AG08395 (cell line): Measurements from ENCODE around the gene SCMH1.
"Not testable (repeated sequence)": the region's sequence is repeated elsewhere in the genome, so short reads cannot be mapped to it uniquely, and the experiment has no call there.

Source experiments
- DNase-seq: peaks from one replicate; pipeline ENCODE4 v3.0.0; 2012; ENCODE audit warnings: mixed read lengths, low spot score

Gene SCMH1

DNA sequence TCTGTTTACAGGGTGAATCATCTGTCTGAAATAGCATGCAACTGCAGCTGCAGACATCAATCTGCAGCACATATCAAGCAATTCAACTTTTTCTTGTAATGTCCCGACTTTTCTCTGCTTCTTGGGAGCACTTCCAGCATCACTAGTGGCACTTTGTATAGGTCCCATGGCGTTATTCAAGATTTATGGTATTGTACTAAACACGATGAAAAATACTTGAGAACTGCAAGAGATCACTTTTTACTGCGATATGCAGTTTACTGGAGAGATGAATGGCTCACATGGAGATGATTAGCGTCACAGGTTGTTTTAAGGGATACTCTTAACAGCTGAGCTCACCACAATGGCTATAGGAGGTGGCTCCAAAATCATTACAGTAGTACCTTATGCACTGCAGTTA is 7.2 kb upstream of the SCMH1 start:
- DNase-seq = no peak

DNA sequence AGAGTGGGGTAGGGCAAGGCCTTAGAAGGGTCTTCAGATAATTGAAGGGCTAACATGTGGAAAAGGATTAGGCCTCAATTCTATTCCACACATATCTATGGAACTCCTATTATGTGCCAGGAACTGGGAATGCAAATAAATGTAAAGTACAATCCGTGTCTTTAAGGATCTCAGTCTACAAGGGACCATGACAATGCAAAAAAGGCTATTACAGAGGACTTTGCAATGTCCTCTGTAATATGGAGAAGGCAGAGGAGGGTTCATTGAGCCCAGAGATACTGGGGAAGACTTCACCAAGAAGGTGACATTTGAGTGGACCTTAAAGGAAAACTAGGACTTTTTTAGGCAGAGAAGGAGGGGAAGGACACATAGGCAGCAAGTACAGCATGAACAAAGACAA is 4.5 kb upstream of the SCMH1 start:
- DNase-seq = no peak

DNA sequence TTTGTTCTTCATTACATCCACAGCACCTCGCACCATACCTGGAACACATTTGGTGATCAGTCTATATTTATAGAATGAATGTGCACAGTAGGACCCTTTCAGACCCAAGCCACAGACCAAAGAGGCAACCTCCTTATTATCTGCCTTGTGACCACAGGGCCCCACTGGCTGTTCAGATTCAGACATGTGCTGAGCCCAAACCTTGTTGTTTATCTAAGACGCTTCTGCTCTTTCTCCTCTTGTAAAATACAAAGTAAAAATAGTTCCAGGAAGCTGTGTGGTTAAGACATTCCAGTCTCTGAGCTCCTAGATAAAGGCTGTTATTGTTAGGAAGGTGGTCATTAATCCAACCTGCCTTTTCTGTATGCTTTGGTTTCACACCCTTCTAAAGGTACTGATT is 3.6 kb upstream of the SCMH1 start:
- no peak for DNase-seq

DNA sequence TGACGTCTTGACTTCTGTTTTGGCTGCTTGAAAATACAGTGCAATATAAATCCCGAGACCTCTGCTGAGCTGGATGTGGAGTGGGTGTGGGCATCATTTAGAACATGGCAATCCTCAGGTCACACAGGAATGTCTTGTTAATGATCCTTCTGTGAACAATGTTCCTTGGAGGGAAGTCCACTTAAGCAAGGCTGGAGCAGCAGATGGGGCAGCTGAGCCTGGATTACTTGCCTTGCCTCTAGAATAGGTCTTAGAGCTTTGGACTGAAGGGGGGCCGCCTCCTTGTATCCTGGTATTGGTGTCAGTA is 926 bp upstream of the SCMH1 start:
- DNase-seq = no peak

DNA sequence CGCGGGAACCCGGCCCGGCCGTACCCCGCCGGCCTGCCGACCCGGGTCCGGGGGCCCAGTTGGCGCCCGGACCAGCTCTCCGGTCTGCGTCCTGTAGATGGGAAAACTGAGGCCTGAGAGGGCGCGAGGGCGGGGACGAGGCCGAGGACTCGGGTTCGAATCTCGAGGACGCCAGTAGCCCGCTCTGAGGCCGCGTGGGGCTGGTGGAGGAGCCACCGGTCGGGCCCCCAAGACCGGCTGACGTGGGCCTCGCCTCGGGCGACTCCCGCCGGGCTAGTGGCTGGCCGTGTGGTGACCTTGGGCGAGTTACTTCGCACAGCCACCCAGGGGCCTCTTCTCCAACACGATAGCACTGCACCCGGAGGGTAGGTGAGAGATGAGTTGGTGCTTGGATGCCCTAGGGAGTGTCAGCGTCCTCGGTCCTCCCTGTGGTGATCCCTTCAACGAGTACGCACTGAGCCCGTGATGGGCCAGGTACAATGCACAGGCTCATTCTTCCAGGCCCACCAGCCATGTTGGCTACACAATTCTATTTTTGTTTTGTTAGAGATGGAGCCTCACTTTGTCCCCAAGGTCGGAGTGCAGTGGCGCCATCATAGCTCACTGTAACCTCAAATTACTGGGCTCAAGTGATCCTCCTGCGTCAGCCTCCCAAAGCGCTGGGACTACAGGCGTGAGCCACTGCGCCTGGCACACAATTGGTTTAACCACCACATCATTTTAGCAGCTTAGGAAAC is 404 bp upstream of the SCMH1 start:
- no peak for DNase-seq

DNA sequence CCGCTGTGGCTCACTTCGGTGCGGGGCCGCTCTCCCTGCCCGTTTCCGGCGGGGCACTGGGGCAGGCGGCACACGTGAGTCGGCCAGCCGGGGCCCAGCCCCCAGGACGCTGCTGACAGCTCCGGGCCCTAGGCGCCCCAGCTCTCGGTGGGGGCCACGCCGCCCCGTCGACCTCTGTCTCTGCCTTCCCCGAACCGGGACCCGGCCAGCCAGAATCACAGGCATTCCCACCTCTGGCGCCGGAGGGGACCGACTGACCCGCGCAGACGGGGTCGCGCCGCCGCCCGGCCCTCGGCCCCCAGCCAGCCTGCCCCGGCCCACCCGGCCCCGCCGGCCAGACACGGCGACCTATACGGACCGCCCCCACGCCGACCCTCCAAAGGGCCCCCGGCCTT is 755 bp downstream of the SCMH1 start:
- peak; percentile 64 for DNase-seq

DNA sequence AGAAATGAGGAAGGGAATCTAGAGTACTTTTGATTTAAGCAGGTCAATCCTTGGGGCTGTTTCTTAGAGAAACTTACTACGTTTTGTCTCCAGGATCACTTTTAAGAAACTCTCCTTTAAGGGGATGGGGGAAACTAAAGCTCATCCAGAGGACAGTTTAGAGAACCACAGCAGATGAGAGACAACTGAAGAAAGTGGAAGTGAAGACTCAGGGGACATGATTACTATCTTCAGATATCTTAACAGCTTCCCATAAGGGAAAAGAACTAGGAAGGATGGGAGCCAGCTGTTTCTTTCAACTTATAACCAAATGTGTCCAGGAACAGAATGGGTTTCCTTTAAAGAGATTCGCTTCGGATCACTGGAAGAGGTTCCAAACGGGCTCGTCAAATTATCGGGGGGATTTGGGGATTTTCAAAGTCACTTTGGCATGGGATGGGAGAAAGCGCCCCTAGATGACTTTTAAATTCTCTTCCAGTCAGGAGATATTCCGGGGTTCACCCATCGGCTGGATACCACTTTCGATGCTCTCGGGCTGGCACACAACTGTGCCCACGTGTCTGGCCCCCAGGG is 1.2 kb downstream of the SCMH1 start:
- DNase-seq = no peak

DNA sequence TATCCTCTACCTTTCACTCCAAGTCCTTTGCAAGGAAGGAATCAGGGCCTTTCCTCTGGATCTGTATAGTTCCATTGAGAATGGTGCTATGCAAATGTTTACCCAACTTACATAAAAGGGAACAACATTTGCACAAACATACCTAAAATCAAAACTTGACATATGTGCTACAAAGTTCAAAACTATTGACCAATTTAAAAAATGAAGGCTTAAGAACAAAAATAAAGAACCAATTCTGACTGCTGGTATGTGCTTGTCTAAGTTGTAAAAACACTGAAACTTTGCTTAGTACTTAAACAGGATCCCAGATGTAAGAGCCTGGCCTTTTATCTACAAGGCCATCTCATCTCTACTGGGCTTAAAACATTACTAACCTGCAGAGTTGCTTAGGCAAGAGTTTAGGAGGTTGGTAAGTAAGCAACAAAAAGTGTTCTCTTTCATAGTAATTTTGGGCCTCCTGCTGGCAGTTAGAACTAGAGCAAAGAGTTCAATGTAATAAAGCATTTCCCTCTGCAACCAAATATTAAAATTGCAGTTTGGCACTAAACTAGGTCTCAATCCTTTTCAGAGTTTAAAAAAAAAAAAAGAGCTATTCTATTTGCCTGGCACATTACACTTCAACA is 2.0 kb downstream of the SCMH1 start:
- peak; percentile 36 for DNase-seq

DNA sequence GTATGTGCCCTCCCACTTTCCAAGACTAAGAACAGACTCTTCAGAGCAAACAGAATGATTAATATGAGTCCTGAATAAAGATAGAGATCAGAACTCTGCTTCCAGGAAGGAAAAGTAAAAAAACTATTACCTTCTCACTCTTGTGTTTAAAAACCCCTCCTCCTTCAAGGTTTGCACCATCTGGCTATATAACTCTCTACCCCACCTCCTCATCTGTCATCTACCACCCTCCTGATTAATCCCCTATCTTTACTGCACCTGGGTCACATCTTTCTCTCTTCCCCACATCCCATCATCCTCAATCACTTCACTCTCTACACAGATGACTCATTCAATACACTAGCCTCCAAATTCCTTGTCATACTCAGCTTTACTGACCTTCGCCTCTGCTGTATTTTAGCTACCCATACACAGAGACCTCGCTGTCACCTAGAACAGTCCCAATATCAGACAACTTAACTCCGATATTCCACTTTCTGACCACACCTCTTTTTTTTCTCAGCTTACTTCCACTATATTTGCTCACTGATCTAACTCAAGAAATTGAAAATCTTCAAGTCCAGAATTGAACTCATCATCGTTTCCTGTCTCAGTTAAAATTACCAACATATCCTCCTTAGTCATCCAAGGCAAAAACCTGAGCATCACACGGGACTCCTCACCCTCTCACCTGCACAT is 3.7 kb downstream of the SCMH1 start:
- DNase-seq = no peak

DNA sequence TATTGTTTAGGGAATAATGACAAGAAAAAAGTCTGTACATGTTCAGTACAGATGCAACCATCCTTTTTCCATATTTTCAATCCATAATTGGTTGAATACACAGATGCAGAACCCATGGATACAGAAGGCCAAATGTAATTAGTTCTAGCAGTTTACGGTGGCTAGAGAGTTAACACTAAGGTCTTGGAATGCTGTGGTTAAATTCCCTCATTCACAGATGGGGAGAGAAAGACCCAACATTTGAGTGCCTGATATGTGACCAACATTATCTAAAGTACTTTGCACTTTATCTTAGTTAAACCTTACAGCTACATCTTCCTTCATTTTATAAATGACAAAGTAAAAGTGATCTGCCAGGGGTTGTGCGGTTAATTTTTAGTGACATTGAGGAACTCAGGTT is 5.3 kb downstream of the SCMH1 start:
- DNase-seq = no peak

DNA sequence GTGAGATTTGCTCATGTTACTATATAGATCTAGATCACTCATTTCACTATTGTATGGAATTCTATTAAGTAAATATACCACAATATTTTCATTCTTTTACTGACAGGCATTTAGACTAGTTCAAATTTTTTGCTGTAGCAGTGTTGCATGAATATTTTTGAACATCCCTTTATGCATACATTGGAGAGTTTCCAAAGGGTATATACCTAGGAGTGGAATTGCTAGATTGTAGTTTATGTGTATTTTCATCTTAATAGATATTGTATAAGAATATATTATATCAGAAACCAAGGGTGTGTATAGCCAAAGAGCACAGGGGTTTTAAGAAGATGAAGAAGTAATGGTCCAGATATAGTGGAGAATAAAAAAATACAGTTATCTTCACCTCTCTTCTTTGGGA is 6.2 kb downstream of the SCMH1 start:
- no peak for DNase-seq

DNA sequence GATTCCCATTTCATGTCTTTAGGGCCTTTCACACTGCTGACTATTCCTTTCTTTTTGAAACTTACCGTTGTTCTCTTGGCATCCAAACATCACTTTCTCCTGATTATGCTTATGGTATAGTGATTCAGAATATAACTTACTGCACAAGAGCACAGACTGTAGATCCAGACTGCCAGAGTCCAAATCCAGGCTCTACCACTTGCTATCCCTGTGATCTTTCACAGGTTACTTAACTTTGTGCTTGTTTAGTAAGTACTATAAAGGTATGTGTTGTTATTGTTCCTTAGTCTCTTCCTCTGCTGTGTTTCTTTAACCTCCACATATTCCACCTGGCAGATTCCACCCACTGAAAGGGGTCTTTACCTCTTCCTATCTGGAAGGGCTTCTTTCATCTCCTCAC is 8.4 kb downstream of the SCMH1 start:
- no peak for DNase-seq

DNA sequence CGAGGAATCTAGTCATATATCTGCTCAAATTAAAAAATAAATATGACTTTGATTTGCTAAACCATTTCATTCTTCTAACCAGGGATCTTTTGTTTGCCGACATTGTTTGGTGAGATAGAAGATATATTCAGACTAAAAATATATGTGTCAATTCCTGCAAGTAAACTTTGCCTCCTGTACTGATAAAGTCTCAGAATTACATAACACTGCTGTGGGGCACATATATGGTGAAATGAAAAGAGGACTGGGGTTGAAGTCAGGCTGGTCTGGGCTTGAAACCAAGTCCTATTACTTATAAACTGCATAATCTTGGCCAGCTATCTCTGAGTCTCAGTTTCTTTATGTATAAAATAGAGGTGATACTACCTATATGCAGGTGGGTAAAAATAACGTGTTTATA is 9.8 kb downstream of the SCMH1 start:
- DNase-seq = no peak

DNA sequence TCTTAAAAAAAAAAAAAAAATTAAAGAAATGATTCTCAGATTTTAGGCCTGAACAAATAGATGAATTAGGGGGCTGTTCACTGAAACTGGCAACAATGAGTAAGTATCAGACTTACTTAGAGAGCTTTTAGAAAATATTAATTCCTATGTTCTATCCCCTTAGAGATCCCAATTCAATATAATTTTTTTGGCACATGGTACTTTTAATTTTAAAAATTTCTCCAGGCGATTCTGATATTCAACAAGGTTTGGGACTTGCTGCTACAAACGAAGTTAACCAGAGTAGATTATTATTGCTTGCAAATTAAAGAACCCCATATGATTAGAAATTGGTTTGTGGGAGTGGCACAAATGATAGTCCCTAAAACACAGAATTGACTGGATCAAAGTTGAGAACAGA is 11.4 kb downstream of the SCMH1 start:
- DNase-seq = no peak

DNA sequence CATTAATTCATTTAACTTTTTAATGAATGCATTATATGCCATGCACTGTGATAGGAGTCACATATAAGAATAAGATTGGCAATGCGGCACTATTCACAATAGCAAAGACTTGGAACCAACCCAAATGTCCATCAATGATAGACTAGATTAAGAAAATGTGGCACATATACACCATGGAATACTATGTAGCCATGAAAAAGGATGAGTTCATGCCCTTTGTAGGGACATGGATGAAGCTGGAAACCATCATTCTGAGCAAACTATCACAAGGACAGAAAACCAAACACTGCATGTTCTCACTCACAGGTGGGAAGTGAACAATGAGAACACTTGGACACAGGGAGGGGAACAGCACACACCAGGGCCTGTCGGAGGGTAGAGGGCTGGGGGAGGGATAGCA is 12.9 kb downstream of the SCMH1 start:
- not testable (repeated sequence) for DNase-seq

DNA sequence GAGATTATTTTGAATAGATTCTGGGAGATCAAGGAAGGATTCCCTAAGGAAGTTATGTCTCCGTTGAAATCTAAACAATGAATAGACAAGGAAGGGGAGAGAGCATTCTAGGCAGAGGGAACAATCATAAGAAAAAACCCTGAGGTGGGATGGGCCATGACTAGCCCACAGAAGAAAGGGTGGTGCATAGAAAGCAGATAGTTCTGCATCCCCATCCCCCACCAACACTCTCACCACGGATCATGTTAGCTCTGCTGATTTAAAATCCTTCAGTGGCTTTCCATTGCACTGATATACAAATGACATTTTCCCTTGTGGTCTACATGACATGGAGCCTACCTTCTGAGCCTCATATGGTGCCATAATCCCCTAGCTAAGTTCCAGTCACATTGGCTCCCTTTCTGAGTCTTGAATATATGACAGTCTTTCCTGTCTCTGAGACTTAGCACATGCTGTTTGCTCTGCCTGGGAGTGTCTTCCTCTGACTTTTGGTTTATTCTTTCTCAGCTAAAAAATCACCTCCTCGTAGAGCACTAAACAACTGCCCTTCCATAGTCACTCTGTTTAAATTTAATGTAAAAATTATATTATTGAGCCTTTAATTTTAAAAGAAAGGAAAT is 15.2 kb downstream of the SCMH1 start:
- no peak for DNase-seq

DNA sequence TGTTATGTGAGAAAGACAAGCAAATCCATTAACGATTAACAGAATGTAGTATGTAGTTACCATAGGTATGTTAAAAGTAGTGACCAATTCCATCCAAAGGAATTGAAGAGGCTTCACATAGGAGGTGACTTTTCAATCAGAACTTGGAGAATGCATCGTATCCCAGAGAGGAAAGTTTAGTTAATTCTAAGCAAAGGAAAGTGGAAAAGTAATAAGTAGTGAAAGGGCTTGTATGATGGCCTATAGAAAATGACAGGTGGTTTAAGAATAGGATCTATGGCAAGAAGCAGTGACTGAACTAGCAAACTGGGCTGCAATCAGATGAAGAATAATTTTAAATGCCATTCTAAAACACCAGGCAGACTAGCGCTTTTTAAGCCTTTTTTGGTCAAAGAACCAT is 16.6 kb downstream of the SCMH1 start:
- no peak for DNase-seq

DNA sequence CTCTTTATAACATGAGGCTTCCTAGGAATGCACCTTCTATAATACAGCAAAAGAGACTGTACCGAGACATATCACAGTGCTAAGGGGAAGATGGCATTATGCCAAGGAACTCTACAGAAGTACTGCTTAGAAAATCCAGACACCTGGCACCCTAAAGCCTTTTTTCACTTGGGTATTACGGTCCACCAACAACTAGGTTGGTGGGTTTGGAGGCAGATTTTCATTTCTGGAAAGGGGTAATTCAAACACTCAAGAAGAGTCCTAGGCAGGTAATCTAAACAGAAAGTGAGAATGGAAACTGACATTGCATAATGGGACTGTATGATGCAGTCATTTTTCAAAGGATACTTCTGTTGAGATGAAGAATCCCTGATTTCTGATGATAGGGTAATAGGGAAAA is 19.6 kb downstream of the SCMH1 start:
- DNase-seq = no peak

DNA sequence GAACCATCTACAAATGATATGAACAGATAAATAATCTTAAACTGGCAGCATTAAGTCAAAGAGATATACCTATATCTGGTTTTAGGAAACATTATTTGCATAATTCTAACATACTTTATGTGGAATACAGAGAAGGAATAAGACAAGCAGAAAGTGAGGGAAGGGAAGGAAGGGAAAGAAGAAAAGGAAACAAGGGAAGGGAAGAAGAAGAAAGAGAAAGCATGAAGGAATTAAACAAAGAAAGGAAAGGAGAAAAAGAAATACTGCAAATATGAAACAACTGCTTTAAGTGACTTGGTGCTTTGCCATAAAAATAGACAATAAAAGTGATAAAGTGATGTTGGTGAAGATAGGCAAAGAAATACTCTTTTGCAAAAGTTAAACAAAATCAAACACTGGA is 20.1 kb downstream of the SCMH1 start:
- DNase-seq = no peak

DNA sequence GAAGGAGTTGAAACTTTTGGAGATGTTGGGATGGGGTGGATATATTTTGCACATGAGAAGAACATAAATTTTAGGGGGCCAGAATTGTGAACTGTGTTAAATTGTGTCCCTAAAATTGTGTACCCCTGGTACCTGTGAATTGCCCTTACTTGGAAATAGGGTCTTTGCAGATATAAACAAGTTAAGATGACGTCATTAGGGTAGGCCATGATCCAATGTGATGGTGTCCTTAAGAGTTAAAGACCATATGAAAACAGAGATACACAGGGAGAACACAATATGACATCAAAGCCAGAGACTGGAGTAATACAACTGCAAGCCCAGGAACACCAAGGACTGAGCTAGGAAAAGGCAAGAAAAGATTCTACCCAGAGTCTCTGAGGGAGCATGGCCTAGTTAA is 24.0 kb downstream of the SCMH1 start:
- DNase-seq = no peak

DNA sequence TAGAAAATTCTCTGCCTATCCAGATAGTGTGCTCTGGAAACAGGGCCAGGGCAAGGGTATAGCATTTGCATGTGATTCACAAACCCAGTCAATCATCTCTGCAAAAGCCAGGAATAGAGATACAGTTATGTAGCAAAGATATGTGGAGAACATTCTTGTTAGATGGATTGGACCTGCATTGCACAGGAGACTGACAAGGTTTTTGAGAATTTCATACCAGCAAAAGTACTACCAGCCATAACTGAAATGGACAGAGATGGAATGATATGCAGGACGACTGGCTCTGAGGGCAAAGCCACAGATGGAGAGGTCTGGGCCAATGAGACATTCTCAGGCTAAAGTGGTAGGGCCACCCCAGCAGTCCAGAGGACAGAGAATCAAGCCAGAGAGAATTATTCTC is 24.7 kb downstream of the SCMH1 start:
- no peak for DNase-seq

DNA sequence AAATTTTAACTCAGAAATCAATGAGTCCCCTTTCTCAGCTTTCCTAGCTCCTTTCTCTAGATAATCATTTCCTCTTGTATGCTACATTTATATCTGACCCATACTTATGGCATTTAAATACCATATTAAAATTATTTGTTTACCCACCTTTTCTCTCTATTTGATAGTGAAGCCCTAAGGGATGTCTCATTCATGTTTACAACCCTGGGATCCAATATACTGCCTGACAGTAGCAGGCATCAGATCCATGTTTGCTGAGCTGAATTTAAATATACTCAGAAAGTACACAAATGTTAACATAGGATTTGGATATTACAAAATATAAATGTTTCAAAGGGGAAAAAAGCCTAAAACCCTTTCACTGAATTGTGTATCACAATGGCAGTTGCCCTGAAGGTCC is 26.5 kb downstream of the SCMH1 start:
- DNase-seq = no peak

DNA sequence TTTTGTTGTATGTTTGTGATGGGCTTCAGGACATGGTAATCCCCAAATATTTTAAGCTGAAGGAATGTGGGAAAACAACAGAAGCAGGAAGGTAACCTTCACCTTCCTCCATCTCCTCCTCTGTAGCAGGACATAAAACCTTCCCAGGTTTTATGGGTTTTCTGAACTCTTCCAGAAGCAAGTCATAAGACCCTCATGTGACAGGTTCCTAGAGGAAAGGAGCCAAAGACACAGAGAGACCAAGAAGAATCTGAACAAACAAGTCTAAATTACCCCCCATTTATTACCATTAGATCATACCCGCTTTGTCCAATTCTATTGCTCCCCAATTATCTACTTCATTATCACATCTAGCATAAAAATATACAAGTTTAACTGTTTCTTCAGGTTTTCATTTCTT is 28.8 kb downstream of the SCMH1 start:
- DNase-seq = no peak
